Measurements from ENCODE around the gene KRAS.

KRAS gene

GRCh38 chr12:25194722-25195055 is 56.0 kb downstream of the KRAS start:
- no peak for DNase-seq (ENCODE audit: low read depth)

GRCh38 chr12:25194214-25194613 is 56.5 kb downstream of the KRAS start:
- DNase-seq (ENCODE audit: low read depth): no peak

GRCh38 chr12:25190793-25191192 is 59.9 kb downstream of the KRAS start:
- DNase-seq (ENCODE audit: low read depth): no peak

- no peak for DNase-seq (ENCODE audit: low read depth)
Measured at GRCh38 chr12:25189656-25190055, 61.1 kb downstream of the KRAS start.

GRCh38 chr12:25187781-25188180 is 62.9 kb downstream of the KRAS start:
- DNase-seq (ENCODE audit: low read depth): peak; percentile 63

- DNase-seq (ENCODE audit: low read depth): no peak
Measured at GRCh38 chr12:25186788-25187402, 63.8 kb downstream of the KRAS start.

GRCh38 chr12:25186038-25186787 is 64.5 kb downstream of the KRAS start:
- no peak for DNase-seq (ENCODE audit: low read depth)

- DNase-seq (ENCODE audit: low read depth): no peak
Measured at GRCh38 chr12:25184132-25184531, 66.6 kb downstream of the KRAS start.

- DNase-seq (ENCODE audit: low read depth): no peak
Measured at GRCh38 chr12:25182765-25183164, 68.0 kb downstream of the KRAS start.

GRCh38 chr12:25162866-25163265 is 87.9 kb downstream of the KRAS start:
- no peak for DNase-seq (ENCODE audit: low read depth)

- DNase-seq (ENCODE audit: low read depth): no peak
Measured at GRCh38 chr12:25156061-25156460, 94.7 kb downstream of the KRAS start.

- DNase-seq (ENCODE audit: low read depth): peak; percentile 26
Measured at GRCh38 chr12:25155022-25155576, 95.6 kb downstream of the KRAS start.

All from HS-5 (cell line).